Heart right ventricle (tissue), 16 donors: ENCODE measurements around the gene LHX3. TPM values are rescaled to one million over a fixed set of nuclear protein-coding genes. Genes with fewer than 3 reads are reported as not detected.

Experiments
- ATAC-seq, 8 donors: fragments of 200-7000 bp; cut with Tn5 transposase; one replicate each; pipeline ENCODE4 v1.9.1; 2020; ENCODE audit warnings: mild to moderate bottlenecking in 8 of 8, moderate library complexity in 8 of 8, moderate number of reproducible peaks in 1 of 8
- DNase-seq, 2 donors: peaks; one replicate each; pipeline ENCODE4 v3.0.0-alpha.2; 2020
- H3K27ac ChIP-seq, 10 donors: fragments of 200-600 bp; sonication (generic) in 2 of 10; one replicate each; pipeline versions ENCODE4 v1.5.0 to v1.8.0; 2020 to 2022; ENCODE audit warnings: mild to moderate bottlenecking in 3 of 10
- H3K27me3 ChIP-seq, 7 donors: fragments of 200-600 bp; one replicate each; pipeline ENCODE4 v1.8.0; 2021 to 2022; ENCODE audit warnings: mild to moderate bottlenecking in 2 of 7
- H3K36me3 ChIP-seq, 9 donors: fragments of 200-600 bp; sonication (generic) in 1 of 9; one replicate each; pipeline versions ENCODE4 v1.5.0 to v1.8.0; 2020 to 2022; ENCODE audit warnings: mild to moderate bottlenecking in 2 of 9
- H3K4me1 ChIP-seq, 9 donors: fragments of 200-600 bp; sonication (generic) in 1 of 9; one replicate each; pipeline versions ENCODE4 v1.5.0 to v1.8.0; 2020 to 2022; ENCODE audit warnings: mild to moderate bottlenecking in 4 of 9
- H3K4me3 ChIP-seq, 10 donors: fragments of 200-600 bp; sonication (generic) in 2 of 10; one replicate each; pipeline versions ENCODE4 v1.5.0 to v1.8.0; 2020 to 2022; ENCODE audit warnings: mild to moderate bottlenecking in 7 of 10, moderate library complexity in 2 of 10
- H3K9me3 ChIP-seq, 11 donors: fragments of 200-600 bp in 10 of 11; sonication (generic) in 2 of 11; one replicate each; pipeline versions ENCODE4 v1.5.0 to v1.8.0; 2013 to 2022; ENCODE audit warnings: mild to moderate bottlenecking in 2 of 11, control low read depth in 1 of 11, moderate library complexity in 1 of 11
- WGBS, 2 donors: extraction: QIAGEN DNeasy Blood & Tissue Kit; methylation state at CpG; one replicate each; pipeline ENCODE4 v1.1.7; 2013; ENCODE audit warnings: inconsistent platforms in 1 of 2; 5-methylcytosine and 5-hydroxymethylcytosine counted together
- intact Hi-C, 10 donors: fragments of 100-400 bp; cut with DNase I; formaldehyde crosslinking; loops; one replicate each; pipeline versions ENCODE4 v1.11.1 to v1.14.2; 2022
- polyA plus RNA-seq, 2 donors: library from polyadenylated mRNA; stranded (reverse); fragments of 200-250 nt; gene quantifications; one replicate each; pipeline ENCODE4 v1.2.3, GENCODE V29; 2013
- total RNA-seq, 10 donors: library from RNA; stranded (reverse); fragmentation: NEBNext Ultra II Directional in 3 of 10; extraction: Animal tissue kit (Norgen Biotek cat#: 25700) in 3 of 10; gene quantifications; one replicate each; pipeline versions ENCODE4 v1.2.1 to v1.2.4, GENCODE V29; 2021 to 2023
- TF ChIP-seq, protein P1 (sequence below), 9 donors: fragments of 200-600 bp; sonication (generic) in 2 of 9; IDR thresholded peaks; one replicate each; pipeline versions ENCODE4 v1.5.0 to v1.8.0; 2021 to 2022; ENCODE audit warnings: antibody characterized with exemption in 9 of 9, mild to moderate bottlenecking in 5 of 9, moderate library complexity in 1 of 9
- donor health status: Arrhythmogenic right ventricular cardiomyopathy.
- donor health status: ischemic (EF 13 %, LVEDD 7.1; RV severe dilation, severe dysfunction).
- donor health status: healthy with polysubstance abuse.
- donor health status: DM: no; HTN: yes; CAD: no.
- donor health status: DM: no; HTN: no; CAD: no.
- donor health status: ischemic (EF 25% LVEDD 6.9; RV normal size, moderate dysfunction).
- donor health status: ischemic (EF 25% LVEDD 5.7; RV mildly dilated, moderate dysfunction).
- donor health status: healthy.
- donor health status: DM: yes; HTN: yes; CAD: no.
- donor health status: Ischemic cardiomyopathy.
- donor health status: ischemic (EF 35%, LVEDD 5.7; RV mildly dilated, moderate dysfunction).
- donor health status: nonischemic (EF 11% LVEDD 7.7; RV severe dilation, severe dysfunction).
- donor health status: DM: yes; HTN: yes; CAD: no.
- donor health status: PGD.
- donor health status: ischemic (EF 29% LVEDD 5.4; RV normal size, mild dysfunction).
- donor health status: nonischemic (EF 23%, LVEDD 6.1; RV moderate dilation, normal function).

The LHX3 gene
- total and polyA plus RNA-seq, 12 donors: not detected

DNA sequence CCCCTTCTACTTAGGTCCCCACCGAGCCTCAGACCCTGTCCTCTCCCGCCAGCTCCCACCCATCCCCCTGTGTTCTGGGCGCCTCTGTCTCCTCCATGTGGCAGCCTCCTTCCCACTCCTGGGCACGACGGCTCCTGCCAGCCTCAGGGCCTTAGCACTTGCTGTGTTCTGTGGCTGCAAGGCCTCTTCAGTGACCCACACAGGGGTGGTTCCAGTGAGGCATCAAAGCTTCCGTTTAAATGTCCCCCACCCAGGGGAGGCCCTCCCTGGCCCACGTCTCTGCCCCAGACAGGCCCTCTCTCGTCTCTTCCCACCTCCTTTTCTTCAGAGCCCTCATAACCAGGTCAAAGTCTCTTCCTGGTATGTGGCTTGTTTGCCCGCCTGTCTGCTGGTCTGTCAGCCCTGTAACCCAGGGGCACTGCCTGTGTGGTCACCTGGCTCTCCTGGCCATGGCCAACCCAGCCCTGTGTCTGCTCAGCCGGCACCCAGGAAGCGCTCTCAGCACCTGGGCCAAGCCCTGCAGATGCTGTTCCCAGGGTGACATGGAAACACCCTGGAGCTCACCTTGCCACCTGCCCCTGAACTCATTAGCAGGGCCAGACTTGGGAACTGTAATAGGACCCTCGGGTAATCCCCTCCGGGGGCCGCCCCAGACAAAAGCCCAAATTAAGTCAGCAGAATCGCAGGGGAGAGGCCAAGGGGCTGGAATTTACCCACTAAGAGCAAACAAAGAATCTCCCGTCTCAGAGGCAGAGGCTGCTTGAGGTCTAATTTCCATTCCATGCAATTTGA is 33.7 kb downstream of the LHX3 start:
- no peak overlapping the region for H3K4me3 ChIP-seq
- peaks cover 0 to 4% (median 0%) of the 10 kb centered on the region in 11 donors for H3K9me3 ChIP-seq
- H3K27ac ChIP-seq: no peak overlapping the region
- H3K4me1 ChIP-seq: no peaks in the 10 kb centered on the region
- whole genome bisulfite sequencing, 2 donors: 43 to 47% methylated on average over 16 of the region's 16 CpGs
- H3K27me3 ChIP-seq: peaks cover 0 to 44% (median 29%) of the 10 kb centered on the region in 7 donors
- intact Hi-C loops: loop anchor here in 8 of 10 donors (2.0 to 10.0 kb wide), 4 partner anchors 111 to 116 kb away; no protein-coding TSS in a partner anchor
- ATAC-seq (no peak), DNase-seq (no peak)
- H3K36me3 ChIP-seq: no peaks in the 10 kb centered on the region
- TF ChIP-seq, protein P1, sequence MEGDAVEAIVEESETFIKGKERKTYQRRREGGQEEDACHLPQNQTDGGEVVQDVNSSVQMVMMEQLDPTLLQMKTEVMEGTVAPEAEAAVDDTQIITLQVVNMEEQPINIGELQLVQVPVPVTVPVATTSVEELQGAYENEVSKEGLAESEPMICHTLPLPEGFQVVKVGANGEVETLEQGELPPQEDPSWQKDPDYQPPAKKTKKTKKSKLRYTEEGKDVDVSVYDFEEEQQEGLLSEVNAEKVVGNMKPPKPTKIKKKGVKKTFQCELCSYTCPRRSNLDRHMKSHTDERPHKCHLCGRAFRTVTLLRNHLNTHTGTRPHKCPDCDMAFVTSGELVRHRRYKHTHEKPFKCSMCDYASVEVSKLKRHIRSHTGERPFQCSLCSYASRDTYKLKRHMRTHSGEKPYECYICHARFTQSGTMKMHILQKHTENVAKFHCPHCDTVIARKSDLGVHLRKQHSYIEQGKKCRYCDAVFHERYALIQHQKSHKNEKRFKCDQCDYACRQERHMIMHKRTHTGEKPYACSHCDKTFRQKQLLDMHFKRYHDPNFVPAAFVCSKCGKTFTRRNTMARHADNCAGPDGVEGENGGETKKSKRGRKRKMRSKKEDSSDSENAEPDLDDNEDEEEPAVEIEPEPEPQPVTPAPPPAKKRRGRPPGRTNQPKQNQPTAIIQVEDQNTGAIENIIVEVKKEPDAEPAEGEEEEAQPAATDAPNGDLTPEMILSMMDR (IDR thresholded peaks at IDR 0.05): no peak

DNA sequence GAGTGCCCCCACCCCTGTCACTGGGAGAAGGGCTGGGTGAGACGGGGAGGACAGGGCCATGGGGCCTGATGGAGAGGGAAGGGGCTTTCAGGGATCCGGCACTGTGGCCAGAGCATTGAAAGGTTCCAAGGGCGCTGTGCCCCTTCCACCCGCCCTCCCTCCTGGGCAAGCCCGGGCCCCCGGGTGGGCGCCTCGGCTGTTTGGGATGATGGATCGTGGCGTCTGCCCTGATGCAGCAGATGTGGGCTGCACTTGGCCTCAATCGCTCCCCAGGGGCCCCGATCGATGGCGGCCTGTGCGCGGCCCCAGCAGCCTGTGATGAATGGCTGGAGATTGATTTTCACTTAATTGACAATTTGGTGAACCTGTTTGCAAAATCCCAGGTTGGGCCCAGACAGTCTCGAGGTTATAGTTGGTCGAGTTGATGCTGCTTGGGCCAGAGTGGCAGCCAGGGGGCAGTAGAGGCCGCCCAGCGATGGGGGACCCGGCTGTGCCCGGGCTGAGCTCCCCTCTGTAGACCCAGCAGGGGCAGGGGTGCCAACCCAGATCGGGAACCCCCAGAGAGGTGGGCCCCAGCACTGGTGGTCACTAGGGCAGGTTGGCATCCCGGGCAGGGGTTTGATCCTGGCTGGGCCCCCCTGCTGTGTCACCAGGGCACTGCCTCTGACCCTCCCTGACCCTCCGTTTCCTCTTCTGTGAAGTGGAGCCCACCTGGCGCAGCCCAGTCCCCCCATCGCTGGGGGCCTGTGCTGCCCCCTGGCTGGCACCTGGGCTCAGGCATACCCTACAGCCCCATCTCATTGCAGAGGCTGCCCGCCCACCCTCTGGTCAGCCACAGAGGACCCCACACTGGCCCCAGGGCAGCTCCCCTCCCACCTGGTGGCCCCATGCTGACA is 34.7 kb downstream of the LHX3 start:
- ATAC-seq: peak in 7 of 8 donors; percentile 25 to 79 (median 71)
- peaks cover 0 to 44% (median 29%) of the 10 kb centered on the region in 7 donors for H3K27me3 ChIP-seq
- H3K27ac ChIP-seq: no peak overlapping the region
- 45 to 47% methylated on average over 28 of the region's 28 CpGs for WGBS, 2 donors
- H3K36me3 ChIP-seq: no peaks in the 10 kb centered on the region
- H3K4me1 ChIP-seq: no peaks in the 10 kb centered on the region
- intact Hi-C loops: loop anchor here in 9 of 10 donors (1.0 to 10.0 kb wide), 5 partner anchors 112 to 117 kb away; no protein-coding TSS in a partner anchor
- no peak overlapping the region for H3K4me3 ChIP-seq
- TF ChIP-seq, protein P1 (IDR thresholded peaks at IDR 0.05): peak; percentile 50 to 80 (median 68)
- H3K9me3 ChIP-seq: peaks cover 0 to 10% (median 0%) of the 10 kb centered on the region in 11 donors
- peak in 1 of 2 donors; percentile 34 for DNase-seq

DNA sequence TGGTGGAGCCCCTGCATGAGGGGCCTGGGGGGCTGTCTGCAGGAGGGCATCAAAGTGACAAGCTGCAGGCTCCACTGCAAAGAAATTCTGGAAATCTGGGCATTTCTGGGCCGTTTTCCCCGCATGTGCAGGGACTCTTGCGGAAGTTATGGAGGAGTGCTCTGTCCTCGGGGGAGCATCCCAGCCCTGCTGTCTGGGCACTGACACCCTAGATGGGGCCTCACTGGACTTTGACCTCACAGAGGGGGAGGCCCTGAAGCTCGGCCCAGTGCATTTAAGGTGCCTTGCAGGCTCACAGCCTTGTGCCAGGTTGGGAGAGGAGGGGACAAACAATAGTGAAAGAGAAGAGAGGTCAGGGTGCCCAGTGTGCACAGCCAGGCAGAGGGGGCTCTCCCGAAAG is 35.4 kb downstream of the LHX3 start:
- 65% methylated on average over 6 of the region's 6 CpGs for WGBS, 2 donors
- Histone ChIP-seq H3K27me3 (peaks cover 0 to 44% (median 29%) of the 10 kb centered on the region in 7 donors), H3K4me3 (no peak overlapping the region), H3K9me3 (peaks cover 0 to 10% (median 0%) of the 10 kb centered on the region in 11 donors), H3K27ac (no peak overlapping the region), H3K36me3 (no peaks in the 10 kb centered on the region), H3K4me1 (no peaks in the 10 kb centered on the region)
- DNase-seq (no peak), ATAC-seq (no peak)
- intact Hi-C loops: loop anchor here in 1 of 10 donors (1.0 kb wide), 1 partner anchor 114 kb away; no protein-coding TSS in a partner anchor
- TF ChIP-seq, protein P1 (IDR thresholded peaks at IDR 0.05): no peak

DNA sequence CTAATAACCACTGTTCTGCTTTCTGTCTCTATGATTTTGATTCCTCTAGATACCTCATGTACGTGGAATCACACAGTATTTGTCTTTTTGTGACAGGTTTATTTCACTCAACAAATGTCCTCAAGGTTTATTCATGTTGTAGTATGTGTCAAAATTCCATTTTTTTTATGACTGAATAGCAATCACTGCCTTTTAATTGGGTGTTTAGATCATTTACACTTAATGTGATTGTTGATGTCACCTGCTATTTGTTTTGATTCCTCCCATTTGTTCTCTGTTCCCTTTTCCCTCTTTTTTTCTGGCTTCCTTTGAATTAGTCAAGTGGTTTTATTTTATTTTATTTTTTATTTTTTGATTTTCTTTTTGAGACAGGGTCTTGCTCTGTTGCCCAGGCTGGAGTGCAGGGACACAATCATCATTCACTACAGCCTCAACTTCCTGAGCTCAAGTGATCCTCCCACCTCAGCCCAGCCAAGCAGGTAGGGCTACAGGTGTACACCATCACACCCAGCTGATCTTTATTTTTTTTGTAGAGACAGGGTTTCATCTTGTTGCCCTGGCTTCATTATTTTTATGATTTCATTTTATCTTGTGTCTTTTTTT is 41.6 kb downstream of the LHX3 start:
- Histone ChIP-seq H3K9me3 (peaks cover 0 to 25% (median 0%) of the 10 kb centered on the region in 11 donors), H3K4me1 (no peaks in the 10 kb centered on the region), H3K27me3 (peaks cover 0 to 5% (median under 1%) of the 10 kb centered on the region in 7 donors), H3K36me3 (no peaks in the 10 kb centered on the region), H3K27ac (no peak overlapping the region), H3K4me3 (no peak overlapping the region)
- no peak for ATAC-seq
- DNase-seq: no peak
- intact Hi-C loops: no loop called here
- TF ChIP-seq, protein P1 (IDR thresholded peaks at IDR 0.05): no peak
- 70 to 71% methylated on average over 1 of the region's 1 CpG for WGBS, 2 donors
